ENCODE measurements around the gene SARDH. TPM values are rescaled to one million over a fixed set of nuclear protein-coding genes. Genes with fewer than 3 reads are reported as not detected.

Gene SARDH
- total RNA-seq, 1 experiment from 2014 or later: 5.3 TPM

DNA sequence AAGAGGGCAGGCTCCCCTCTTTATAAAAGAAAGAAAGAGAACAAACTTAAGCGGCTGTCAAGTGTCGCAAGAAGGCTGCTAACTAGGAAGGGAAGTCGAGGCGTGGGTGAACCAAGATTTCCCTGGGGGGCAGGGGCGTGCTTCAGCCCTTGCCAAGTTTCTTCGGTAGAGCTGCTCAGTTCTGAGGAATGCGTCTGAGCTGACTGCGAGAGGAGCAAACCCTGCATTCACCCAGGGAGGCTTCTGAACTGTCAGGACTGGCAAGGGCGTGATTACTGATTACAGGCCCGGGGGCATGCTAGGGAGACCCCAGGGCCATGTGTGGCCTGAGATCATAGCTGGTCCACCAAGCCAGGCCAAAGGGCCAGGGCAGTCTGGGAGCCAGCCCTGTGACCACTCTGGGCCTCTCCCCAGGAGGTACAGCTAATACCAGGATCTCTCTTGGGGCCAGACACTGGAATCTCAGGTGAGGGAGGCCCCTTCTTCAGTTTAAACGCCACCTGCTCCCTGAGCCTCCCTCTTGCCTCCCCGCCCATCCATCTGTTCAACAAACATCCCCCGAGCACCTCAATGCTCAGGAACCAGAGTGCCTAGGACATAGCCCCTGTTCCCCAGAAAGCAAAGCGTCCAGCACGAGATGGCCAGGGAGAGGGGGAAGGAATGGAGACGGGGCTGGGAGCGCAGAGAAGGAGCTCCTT, 30.9 kb downstream of the SARDH start:
- no peaks in the 10 kb centered on the region for H3K27me3 ChIP-seq (ENCODE audit: insufficient read depth, low read length)
- no peak overlapping the region for H2BK15ac ChIP-seq (ENCODE audit: low read depth, low read length)
- H3K4me3 Mint-ChIP-seq: no peak overlapping the region
- H3K4me1 ChIP-seq (ENCODE audit: insufficient read depth, low read length): no peaks in the 10 kb centered on the region
- no peak overlapping the region for H2AFZ ChIP-seq (ENCODE audit: low read length)
- no peaks in the 10 kb centered on the region for H4K20me1 ChIP-seq (ENCODE audit: control insufficient read depth, insufficient read depth, insufficient read length)
- H3K18ac ChIP-seq (ENCODE audit: insufficient read length, low read depth, low read length): no peak overlapping the region
- H4K8ac ChIP-seq (replicated peaks; ENCODE audit: insufficient read length, low read depth, low read length): no peak overlapping the region
- no peak overlapping the region for H2AK5ac ChIP-seq (ENCODE audit: insufficient read length, low read length)
- H3K4me1 Mint-ChIP-seq: peaks cover 2 to 14% of the 10 kb centered on the region in 2 experiments
- no peaks in the 10 kb centered on the region for H3K36me3 Mint-ChIP-seq (ENCODE audit: insufficient read depth in 1 of 3, low read depth in 3 of 3)
- H3K23me2 ChIP-seq (ENCODE audit: insufficient read length, low read depth, low read length, poor library complexity, severe bottlenecking): peaks cover 4% of the 10 kb centered on the region
- no peaks in the 10 kb centered on the region for H3K9me3 ChIP-seq (ENCODE audit: control insufficient read depth, low read depth, low read length)
- no peak overlapping the region for H3T11ph ChIP-seq (ENCODE audit: low read length)
- H3K23ac ChIP-seq (ENCODE audit: insufficient read length, low read depth, low read length): no peak overlapping the region
- TF ChIP-seq, protein P1, sequence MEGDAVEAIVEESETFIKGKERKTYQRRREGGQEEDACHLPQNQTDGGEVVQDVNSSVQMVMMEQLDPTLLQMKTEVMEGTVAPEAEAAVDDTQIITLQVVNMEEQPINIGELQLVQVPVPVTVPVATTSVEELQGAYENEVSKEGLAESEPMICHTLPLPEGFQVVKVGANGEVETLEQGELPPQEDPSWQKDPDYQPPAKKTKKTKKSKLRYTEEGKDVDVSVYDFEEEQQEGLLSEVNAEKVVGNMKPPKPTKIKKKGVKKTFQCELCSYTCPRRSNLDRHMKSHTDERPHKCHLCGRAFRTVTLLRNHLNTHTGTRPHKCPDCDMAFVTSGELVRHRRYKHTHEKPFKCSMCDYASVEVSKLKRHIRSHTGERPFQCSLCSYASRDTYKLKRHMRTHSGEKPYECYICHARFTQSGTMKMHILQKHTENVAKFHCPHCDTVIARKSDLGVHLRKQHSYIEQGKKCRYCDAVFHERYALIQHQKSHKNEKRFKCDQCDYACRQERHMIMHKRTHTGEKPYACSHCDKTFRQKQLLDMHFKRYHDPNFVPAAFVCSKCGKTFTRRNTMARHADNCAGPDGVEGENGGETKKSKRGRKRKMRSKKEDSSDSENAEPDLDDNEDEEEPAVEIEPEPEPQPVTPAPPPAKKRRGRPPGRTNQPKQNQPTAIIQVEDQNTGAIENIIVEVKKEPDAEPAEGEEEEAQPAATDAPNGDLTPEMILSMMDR (conservative IDR thresholded peaks at IDR 0.05): no peak
- H3K14ac ChIP-seq (ENCODE audit: insufficient read depth, low read length): no peak overlapping the region
- no peak overlapping the region for H3K4ac ChIP-seq (ENCODE audit: low read depth, low read length)
- no peak overlapping the region for H3K56ac ChIP-seq (ENCODE audit: insufficient read length, low read depth, low read length)
- H3K27me3 Mint-ChIP-seq (ENCODE audit: low read depth): no peaks in the 10 kb centered on the region; the same call in 1 of the 2 replicates
- H4K91ac ChIP-seq (ENCODE audit: insufficient read length, low read depth, low read length): no peak overlapping the region
- H2BK20ac ChIP-seq (ENCODE audit: low read depth, low read length, poor library complexity, severe bottlenecking): no peak overlapping the region
- no peak overlapping the region for H3K4me2 ChIP-seq (ENCODE audit: insufficient read depth, insufficient read length, low read length)
- H3K9me3 Mint-ChIP-seq: no peaks in the 10 kb centered on the region
- H3K27ac Mint-ChIP-seq: peak overlapping the region in 2 of 3 experiments; percentile 36 to 39; a peak in 2 of 7 replicates
- DNase-seq: no peak
- no peak overlapping the region for H3K27ac ChIP-seq (ENCODE audit: insufficient read length, low read depth, low read length)
- H3K9ac ChIP-seq (ENCODE audit: extremely low read depth, insufficient read length, low read length): no peak overlapping the region
- H2BK12ac ChIP-seq (ENCODE audit: insufficient read length, low read depth, low read length): no peak overlapping the region
- H4K5ac ChIP-seq (ENCODE audit: insufficient read length, low read depth, low read length): no peak overlapping the region
- no peak overlapping the region for H2BK5ac ChIP-seq (ENCODE audit: insufficient read length, low read length)
- no peaks in the 10 kb centered on the region for H3K79me1 ChIP-seq (ENCODE audit: insufficient read depth, low read depth, low read length, poor library complexity, severe bottlenecking)
- WGBS (ENCODE audit: extremely low coverage, insufficient read length, low lambda C conversion rate): no CpG with 5 or more reads among the region's 17 CpGs
- H2BK120ac ChIP-seq (ENCODE audit: low read depth, low read length, poor library complexity, severe bottlenecking): no peak overlapping the region
- H3K79me2 ChIP-seq (ENCODE audit: insufficient read depth, low read length): no peaks in the 10 kb centered on the region

All from H9 (cell line).